Subcutaneous adipose tissue (tissue), 4 donors: Measurements from ENCODE around the gene PRR33. TPM values are rescaled to one million over a fixed set of nuclear protein-coding genes. Genes with fewer than 3 reads are reported as not detected.

Experiments
- CTCF ChIP-seq: fragments of 450-650 bp; IDR thresholded peaks from one replicate; pipeline ENCODE4 v1.5.1; 2016; ENCODE audit warnings: low read depth, mild to moderate bottlenecking, control low read depth, antibody characterized with exemption, moderate library complexity
- small RNA-seq: library from RNA; depleted of rRNA; stranded (forward); fragments of <200 nt; gene quantifications from one replicate; pipeline ENCODE3, GENCODE V24; 2016
- total RNA-seq, 4 donors: library from RNA; depleted of rRNA; stranded (reverse); fragments of >200 nt; gene quantifications; one replicate each; pipeline ENCODE4 v1.1.0, GENCODE V29; 2016

Gene PRR33
- total RNA-seq, 4 donors from 2014 or later: not detected

GRCh38 chr11:1839204-1839923, 52.3 kb downstream of the PRR33 start:
- no peak for TF ChIP-seq CTCF

- no peak for TF ChIP-seq CTCF
Measured at GRCh38 chr11:1838426-1839144, 53.1 kb downstream of the PRR33 start, which contains the start of gene TNNI2. Gene TNNI2 (plus strand): TSS chr11:1838981. CDS start chr11:1839697, 716 bp downstream.

Small RNAs within 50 kb of the gene (small RNA-seq; reads per million reads assigned to genes)
- gene AC051649.1 (not detected), gene MIR4298 (not detected)

Other genes starting within 250 kb of the PRR33 start
- not detected for gene KRTAP5-6, start 194.7 kb downstream of the PRR33 start, total RNA-seq
- 1 to 10 TPM in 3 of 4 donors, not detected in 1; 1.1 to 2.4 (median 1.3) TPM for gene IFITM10, start 141.3 kb downstream of the PRR33 start, total RNA-seq
- gene CTSD, start 128.0 kb downstream of the PRR33 start, total RNA-seq: 1,000 to 10,000 TPM in 1 of 4 donors, 100 to 1,000 TPM in 3; 387 to 1,776 (median 548) TPM
- not detected for gene SYT8, start 56.9 kb downstream of the PRR33 start, total RNA-seq
- gene TNNI2, start 52.9 kb downstream of the PRR33 start, total RNA-seq: 10 to 100 TPM in 1 of 4 donors, 1 to 10 TPM in 1, not detected in 2; 1.8 to 12.6 TPM
- 100 to 1,000 TPM in 2 of 4 donors, 10 to 100 TPM in 2; 15.8 to 196 (median 73.4) TPM for gene LSP1, start 38.8 kb downstream of the PRR33 start, total RNA-seq
- 10 to 100 TPM in 2 of 4 donors, 1 to 10 TPM in 2; 7.7 to 29.0 (median 10.2) TPM for gene TNNT3, start 27.8 kb upstream of the PRR33 start, total RNA-seq
- 100 to 1,000 TPM; 113 to 142 (median 116) TPM for gene MRPL23, start 55.4 kb upstream of the PRR33 start, total RNA-seq
- 100 to 1,000 TPM in 3 of 4 donors, 10 to 100 TPM in 1; 47.1 to 338 (median 137) TPM for gene H19, start 105.9 kb upstream of the PRR33 start, total RNA-seq
- 10 to 100 TPM; 21.6 to 32.8 (median 26.6) TPM for gene IGF2, start 247.5 kb upstream of the PRR33 start, total RNA-seq